Thyroid gland (tissue), 4 donors: ENCODE data around the gene TRPC4. TPM values are rescaled to one million over a fixed set of nuclear protein-coding genes. Genes with fewer than 3 reads are reported as not detected.

Experiments used
- DNase-seq, 2 donors: peaks; one replicate each; pipeline ENCODE4 v3.0.0-alpha.2; 2019
- H3K27ac ChIP-seq, 3 donors: fragments of 200-600 bp; sonication (generic); 1 replicate in 2 of 3; 2 replicates in 1 of 3; pipeline ENCODE4 v1.5.1; 2016 to 2019; ENCODE audit warnings: mild to moderate bottlenecking in 1 of 3, moderate library complexity in 1 of 3
- H3K27me3 ChIP-seq: fragments of 200-600 bp; sonication (generic); one replicate; pipeline ENCODE4 v1.5.1; 2019
- H3K36me3 ChIP-seq, 2 donors: fragments of 200-600 bp; sonication (generic); one replicate each; pipeline ENCODE4 v1.5.1; 2016 to 2019
- H3K4me1 ChIP-seq, 2 donors: fragments of 200-600 bp; sonication (generic); one replicate each; pipeline ENCODE4 v1.5.1; 2017 to 2019
- H3K4me3 ChIP-seq, 3 donors: fragments of 200-600 bp; sonication (generic); replicated peaks in 1 of 3; 1 replicate in 2 of 3; 2 replicates in 1 of 3; pipeline ENCODE4 v1.5.1; 2016; ENCODE audit warnings: mild to moderate bottlenecking in 1 of 3
- H3K9me3 ChIP-seq: fragments of 200-600 bp; sonication (generic); one replicate; pipeline ENCODE4 v1.5.1; 2017
- POLR2A ChIP-seq, 2 donors: fragments of 450-650 bp; IDR thresholded peaks; one replicate each; pipeline ENCODE4 v1.6.1; 2017; ENCODE audit warnings: antibody characterized with exemption in 2 of 2, mild to moderate bottlenecking in 2 of 2, moderate library complexity in 1 of 2
- WGBS, 2 donors: methylation state at CpG; one replicate each; pipeline ENCODE4 v1.1.5; 2017; 5-methylcytosine and 5-hydroxymethylcytosine counted together
- intact Hi-C: fragments of 100-400 bp; cut with DNase I; formaldehyde crosslinking; loops from one replicate; pipeline ENCODE4 v1.15.1; 2023
- total RNA-seq, 4 donors: library from RNA; depleted of rRNA; stranded (reverse); fragments of >200 nt; gene quantifications; one replicate each; pipeline ENCODE4 v1.2.3, GENCODE V29; 2016
- TF ChIP-seq, protein P1 (sequence below), 6 experiments: fragments of 200-600 bp in 3 of 6; fragments of 450-650 bp in 3 of 6; sonication (generic) in 3 of 6; IDR thresholded peaks; one replicate each; pipeline ENCODE4 v1.5.1; 2016 to 2019; ENCODE audit warnings: antibody characterized with exemption in 6 of 6, mild to moderate bottlenecking in 2 of 6, inconsistent platforms in 1 of 6, moderate library complexity in 1 of 6

The TRPC4 gene
- total RNA-seq, 4 donors from 2014 or later, result 0.11 to 3.2 (median 0.79) TPM

DNA sequence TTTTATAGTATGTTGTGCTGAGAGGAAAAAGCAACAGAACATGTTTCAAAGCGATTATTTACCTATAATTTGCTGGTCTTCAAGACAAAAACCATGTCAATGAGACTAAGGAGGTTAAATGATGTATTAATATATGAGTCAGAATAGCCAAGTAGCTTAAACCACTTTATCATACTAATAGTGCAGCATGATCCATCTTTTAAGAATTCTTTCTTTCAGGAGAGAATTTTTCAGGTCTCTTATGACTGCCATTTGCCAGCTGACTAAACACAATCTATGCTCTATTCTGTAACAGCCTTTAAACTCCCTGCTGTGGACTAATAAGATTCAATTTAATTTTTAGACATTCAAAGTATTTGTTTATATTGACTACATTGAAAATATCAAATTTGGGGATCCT is 93.7 kb downstream of the TRPC4 start:
- no peaks in the 10 kb centered on the region for H3K9me3 ChIP-seq
- no peak overlapping the region for H3K4me3 ChIP-seq
- intact Hi-C loops, result no loop called here
- no peaks in the 10 kb centered on the region for H3K4me1 ChIP-seq
- H3K27ac ChIP-seq, result no peak overlapping the region
- no peaks in the 10 kb centered on the region for H3K27me3 ChIP-seq
- no peak for DNase-seq
- 90 to 91% methylated on average over 1 of the region's 1 CpG for WGBS, 2 donors
- TF ChIP-seq, protein P1, sequence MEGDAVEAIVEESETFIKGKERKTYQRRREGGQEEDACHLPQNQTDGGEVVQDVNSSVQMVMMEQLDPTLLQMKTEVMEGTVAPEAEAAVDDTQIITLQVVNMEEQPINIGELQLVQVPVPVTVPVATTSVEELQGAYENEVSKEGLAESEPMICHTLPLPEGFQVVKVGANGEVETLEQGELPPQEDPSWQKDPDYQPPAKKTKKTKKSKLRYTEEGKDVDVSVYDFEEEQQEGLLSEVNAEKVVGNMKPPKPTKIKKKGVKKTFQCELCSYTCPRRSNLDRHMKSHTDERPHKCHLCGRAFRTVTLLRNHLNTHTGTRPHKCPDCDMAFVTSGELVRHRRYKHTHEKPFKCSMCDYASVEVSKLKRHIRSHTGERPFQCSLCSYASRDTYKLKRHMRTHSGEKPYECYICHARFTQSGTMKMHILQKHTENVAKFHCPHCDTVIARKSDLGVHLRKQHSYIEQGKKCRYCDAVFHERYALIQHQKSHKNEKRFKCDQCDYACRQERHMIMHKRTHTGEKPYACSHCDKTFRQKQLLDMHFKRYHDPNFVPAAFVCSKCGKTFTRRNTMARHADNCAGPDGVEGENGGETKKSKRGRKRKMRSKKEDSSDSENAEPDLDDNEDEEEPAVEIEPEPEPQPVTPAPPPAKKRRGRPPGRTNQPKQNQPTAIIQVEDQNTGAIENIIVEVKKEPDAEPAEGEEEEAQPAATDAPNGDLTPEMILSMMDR (IDR thresholded peaks at IDR 0.05), result no peak
- TF ChIP-seq POLR2A (IDR thresholded peaks at IDR 0.05), result no peak
- H3K36me3 ChIP-seq, result no peaks in the 10 kb centered on the region

DNA sequence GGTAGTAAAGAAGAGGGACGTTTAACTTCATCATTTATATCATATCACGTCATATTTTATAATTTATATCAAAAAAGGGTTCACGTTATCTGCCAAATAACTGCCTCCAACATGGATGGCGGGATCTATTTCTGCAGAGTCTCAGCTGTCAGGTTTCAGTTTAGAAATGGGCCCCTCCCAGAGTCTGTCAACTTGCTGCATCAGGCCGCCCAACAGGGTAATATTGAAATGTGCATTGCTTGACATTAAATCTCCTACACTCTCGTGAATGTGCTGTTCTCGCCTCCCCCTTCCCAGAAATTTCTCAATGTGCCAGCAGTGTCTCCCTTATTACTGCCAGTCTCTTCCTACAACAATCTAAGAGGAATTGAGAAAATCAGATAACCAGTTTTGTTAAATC is 96.9 kb downstream of the TRPC4 start:
- Histone ChIP-seq H3K4me1 (no peaks in the 10 kb centered on the region), H3K27ac (no peak overlapping the region), H3K9me3 (no peaks in the 10 kb centered on the region), H3K36me3 (no peaks in the 10 kb centered on the region), H3K27me3 (no peaks in the 10 kb centered on the region), H3K4me3 (no peak overlapping the region)
- no peak for TF ChIP-seq POLR2A (IDR thresholded peaks at IDR 0.05)
- TF ChIP-seq, protein P1 (IDR thresholded peaks at IDR 0.05), result no peak
- WGBS, 2 donors, result 88 to 90% methylated on average over 7 of the region's 7 CpGs
- intact Hi-C loops, result no loop called here
- DNase-seq, result no peak

DNA sequence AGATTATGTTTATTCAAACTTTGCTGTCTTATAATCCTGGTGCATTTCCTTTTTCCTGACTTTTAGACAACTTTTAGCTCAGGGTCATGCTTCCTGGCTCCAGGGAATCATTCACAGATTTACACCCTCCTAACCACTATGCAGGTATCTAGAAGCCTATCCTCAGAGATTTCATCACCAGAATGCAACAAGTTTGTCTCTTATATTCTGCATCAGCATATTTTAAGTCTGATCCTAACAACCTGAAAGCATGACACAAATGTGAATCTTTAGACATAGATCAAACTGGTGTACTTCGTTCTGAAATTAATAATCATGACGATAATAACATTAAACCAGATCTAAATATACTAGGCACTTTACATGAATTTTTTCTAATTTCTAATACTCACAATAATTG is 100.0 kb downstream of the TRPC4 start:
- no peaks in the 10 kb centered on the region for H3K36me3 ChIP-seq
- no peaks in the 10 kb centered on the region for H3K27me3 ChIP-seq
- no peak for TF ChIP-seq POLR2A (IDR thresholded peaks at IDR 0.05)
- TF ChIP-seq, protein P1 (IDR thresholded peaks at IDR 0.05), result no peak
- no peak overlapping the region for H3K4me3 ChIP-seq
- 89 to 94% methylated on average over 2 of the region's 2 CpGs for WGBS, 2 donors
- intact Hi-C loops, result no loop called here
- H3K9me3 ChIP-seq, result no peaks in the 10 kb centered on the region
- DNase-seq, result no peak
- H3K27ac ChIP-seq, result no peak overlapping the region
- H3K4me1 ChIP-seq, result no peaks in the 10 kb centered on the region

DNA sequence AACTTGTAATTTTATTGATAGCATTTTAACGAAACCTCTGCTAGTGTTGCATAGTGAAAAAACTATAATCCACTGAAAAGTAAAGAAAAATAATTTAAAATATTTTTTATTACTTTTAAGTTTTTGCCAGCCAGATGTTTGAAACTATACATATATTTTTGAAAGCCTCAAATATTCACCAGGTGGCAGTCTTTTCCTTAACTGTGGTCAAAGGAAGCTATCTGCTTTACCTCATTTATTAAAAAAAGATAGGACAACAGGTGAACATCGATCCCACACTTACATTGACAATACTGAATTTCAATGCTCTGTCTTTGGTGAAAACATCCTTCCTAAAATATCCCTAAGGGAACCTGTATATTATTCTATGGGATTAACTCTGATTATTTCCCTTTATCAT is 100.5 kb downstream of the TRPC4 start:
- TF ChIP-seq, protein P1 (IDR thresholded peaks at IDR 0.05), result peak in 2 of 6 experiments; percentile 9 to 21
- TF ChIP-seq POLR2A (IDR thresholded peaks at IDR 0.05), result no peak
- no peaks in the 10 kb centered on the region for H3K27me3 ChIP-seq
- 67 to 71% methylated on average over 2 of the region's 2 CpGs for WGBS, 2 donors

GRCh38 chr13:37766502-37766901 is 103.1 kb downstream of the TRPC4 start:
- no peak overlapping the region for H3K4me3 ChIP-seq
- no peaks in the 10 kb centered on the region for H3K27me3 ChIP-seq
- H3K9me3 ChIP-seq, result no peaks in the 10 kb centered on the region
- DNase-seq, result no peak
- H3K4me1 ChIP-seq, result no peaks in the 10 kb centered on the region
- no peak for TF ChIP-seq POLR2A (IDR thresholded peaks at IDR 0.05)
- TF ChIP-seq, protein P1 (IDR thresholded peaks at IDR 0.05), result no peak
- H3K27ac ChIP-seq, result no peak overlapping the region
- 89 to 93% methylated on average over 3 of the region's 3 CpGs for WGBS, 2 donors
- intact Hi-C loops, result no loop called here
- no peaks in the 10 kb centered on the region for H3K36me3 ChIP-seq

More for the DNA sequence above, 100.5 kb downstream of the TRPC4 start:
- no peaks in the 10 kb centered on the region for H3K36me3 ChIP-seq
- intact Hi-C loops, result no loop called here
- H3K27ac ChIP-seq, result no peak overlapping the region
- no peak for DNase-seq
- no peaks in the 10 kb centered on the region for H3K4me1 ChIP-seq
- no peaks in the 10 kb centered on the region for H3K9me3 ChIP-seq
- no peak overlapping the region for H3K4me3 ChIP-seq
